OCI-LY1 (cell line): ENCODE measurements around the gene TUBB2A.

Source experiments
- H2AFZ ChIP-seq: fragments of 200-600 bp; sonication (generic), shearing (Covaris generic); 2 replicates; pipeline ENCODE4 v1.6.0; 2014; ENCODE audit warnings: antibody characterized with exemption, mild to moderate bottlenecking, low read length
- H3F3A ChIP-seq: fragments of 200-600 bp; sonication (generic), shearing (Covaris generic); 2 replicates; pipeline ENCODE4 v1.6.0; 2014; ENCODE audit warnings: mild to moderate bottlenecking, antibody characterized with exemption, low read length, moderate library complexity; ENCODE audit not compliant: insufficient read depth
- H3K27ac ChIP-seq: fragments of 200-600 bp; sonication (generic); 2 replicates; pipeline ENCODE4 v1.5.1; 2014; ENCODE audit warnings: low read length, mixed run types, mild to moderate bottlenecking, low read depth; ENCODE audit not compliant: poor library complexity, severe bottlenecking
- H3K27me3 ChIP-seq: fragments of 200-600 bp; sonication (generic); 2 replicates; pipeline ENCODE4 v1.6.0; 2014; ENCODE audit warnings: antibody characterized with exemption, mild to moderate bottlenecking, low read length, moderate library complexity; ENCODE audit not compliant: insufficient read depth
- H3K36me3 ChIP-seq: fragments of 200-600 bp; sonication (generic); 2 replicates; pipeline ENCODE4 v1.6.1; 2014; ENCODE audit warnings: mild to moderate bottlenecking, antibody characterized with exemption, low read length, moderate library complexity, mixed read lengths; ENCODE audit not compliant: insufficient read depth
- H3K4me1 ChIP-seq: fragments of 200-600 bp; sonication (generic); 2 replicates; pipeline ENCODE4 v1.5.1; 2014; ENCODE audit warnings: mild to moderate bottlenecking, low read length, moderate library complexity; ENCODE audit not compliant: insufficient read depth, severe bottlenecking
- H3K4me2 ChIP-seq: fragments of 200-600 bp; sonication (generic), shearing (Covaris generic); 2 replicates; pipeline ENCODE4 v1.6.1; 2014; ENCODE audit warnings: low read length
- H3K4me3 ChIP-seq: fragments of 200-600 bp; sonication (generic); 2 replicates; pipeline ENCODE4 v1.5.1; 2014; ENCODE audit warnings: low read length, low read depth, mild to moderate bottlenecking, mixed read lengths; ENCODE audit not compliant: poor library complexity, severe bottlenecking
- H3K79me2 ChIP-seq: fragments of 200-600 bp; shearing (Covaris generic); 2 replicates; pipeline ENCODE4 v1.6.1; 2016; ENCODE audit warnings: mixed run types, low read length, mixed read lengths; ENCODE audit not compliant: insufficient read depth
- H3K9ac ChIP-seq: fragments of 200-600 bp; sonication (generic), shearing (Covaris generic); 2 replicates; pipeline ENCODE4 v1.6.1; 2014; ENCODE audit warnings: mild to moderate bottlenecking, low read length, mixed read lengths
- H3K9me2 ChIP-seq: fragments of 200-600 bp; sonication (generic), shearing (Covaris generic); 2 replicates; pipeline ENCODE4 v1.6.1; 2014; ENCODE audit warnings: low read depth, mild to moderate bottlenecking, low read length, mixed read lengths
- H3K9me3 ChIP-seq: fragments of 200-600 bp; shearing (Covaris generic); 2 replicates; pipeline ENCODE4 v1.6.1; 2014; ENCODE audit warnings: low read length, mixed read lengths
- H4K20me1 ChIP-seq: fragments of 200-600 bp; sonication (generic), shearing (Covaris generic); 2 replicates; pipeline ENCODE4 v1.6.0; 2016; ENCODE audit warnings: mild to moderate bottlenecking, low read length; ENCODE audit not compliant: insufficient read depth
- CTCF ChIP-seq: fragments of 200-600 bp; sonication (generic), shearing (Covaris generic); IDR thresholded peaks from 2 replicates; pipeline ENCODE4 v1.5.1; 2017; ENCODE audit warnings: mild to moderate bottlenecking, antibody characterized with exemption, low read length, moderate library complexity, mixed read lengths
- EZH2 ChIP-seq: fragments of 200-600 bp; sonication (generic), shearing (Covaris generic); IDR thresholded peaks from 2 replicates; pipeline ENCODE4 v1.8.0; 2017; ENCODE audit warnings: borderline replicate concordance, mixed run types, mild to moderate bottlenecking, antibody characterized with exemption, low read length, moderate library complexity, mixed read lengths

Gene TUBB2A

GRCh38 chr6:3133515-3133914, 23.8 kb downstream of the TUBB2A start:
- no peaks in the 10 kb centered on the region for H3K9me3 ChIP-seq
- no peaks in the 10 kb centered on the region for H3K9me2 ChIP-seq
- no peaks in the 10 kb centered on the region for H4K20me1 ChIP-seq
- TF ChIP-seq CTCF (no peak), EZH2 (no peak)
- H3K27ac ChIP-seq = no peak overlapping the region
- no peak overlapping the region for H2AFZ ChIP-seq
- no peaks in the 10 kb centered on the region for H3K79me2 ChIP-seq
- no peaks in the 10 kb centered on the region for H3K27me3 ChIP-seq
- peaks cover 2% of the 10 kb centered on the region for H3K4me1 ChIP-seq
- H3F3A ChIP-seq = no peaks in the 10 kb centered on the region
- H3K9ac ChIP-seq = no peak overlapping the region
- H3K4me3 ChIP-seq = no peak overlapping the region
- no peak overlapping the region for H3K4me2 ChIP-seq
- H3K36me3 ChIP-seq = peaks cover 73% of the 10 kb centered on the region

DNA sequence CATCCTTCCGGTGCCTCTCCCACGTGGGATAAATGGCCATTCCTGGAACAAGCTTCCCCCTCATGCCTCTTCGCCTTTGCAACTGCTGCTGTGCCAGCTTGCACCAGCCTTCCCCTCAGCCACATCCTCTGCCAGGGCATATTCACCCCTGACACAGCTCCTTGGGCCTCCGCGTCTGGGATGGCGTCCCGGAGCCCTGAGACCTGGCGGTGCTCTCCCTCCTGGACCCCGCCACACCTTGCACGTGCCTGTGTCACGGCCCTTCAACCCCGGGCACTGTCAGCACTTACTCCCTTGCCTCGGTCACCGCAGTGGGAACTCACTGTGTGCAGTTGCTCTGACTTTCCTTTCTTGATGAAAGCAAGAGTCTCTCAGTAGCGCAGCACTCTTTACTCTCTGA, 25.6 kb downstream of the TUBB2A start:
- H3K4me1 ChIP-seq = peaks cover 5% of the 10 kb centered on the region
- TF ChIP-seq EZH2 (no peak), CTCF (no peak)
- no peaks in the 10 kb centered on the region for H3K27me3 ChIP-seq
- no peaks in the 10 kb centered on the region for H4K20me1 ChIP-seq
- H3K27ac ChIP-seq = no peak overlapping the region
- H3K9me2 ChIP-seq = no peaks in the 10 kb centered on the region
- H3K4me2 ChIP-seq = no peak overlapping the region
- no peak overlapping the region for H3K9ac ChIP-seq
- no peaks in the 10 kb centered on the region for H3K79me2 ChIP-seq
- no peaks in the 10 kb centered on the region for H3K9me3 ChIP-seq
- H3K4me3 ChIP-seq = no peak overlapping the region
- no peaks in the 10 kb centered on the region for H3F3A ChIP-seq
- H2AFZ ChIP-seq = no peak overlapping the region
- peaks cover 61% of the 10 kb centered on the region for H3K36me3 ChIP-seq

DNA sequence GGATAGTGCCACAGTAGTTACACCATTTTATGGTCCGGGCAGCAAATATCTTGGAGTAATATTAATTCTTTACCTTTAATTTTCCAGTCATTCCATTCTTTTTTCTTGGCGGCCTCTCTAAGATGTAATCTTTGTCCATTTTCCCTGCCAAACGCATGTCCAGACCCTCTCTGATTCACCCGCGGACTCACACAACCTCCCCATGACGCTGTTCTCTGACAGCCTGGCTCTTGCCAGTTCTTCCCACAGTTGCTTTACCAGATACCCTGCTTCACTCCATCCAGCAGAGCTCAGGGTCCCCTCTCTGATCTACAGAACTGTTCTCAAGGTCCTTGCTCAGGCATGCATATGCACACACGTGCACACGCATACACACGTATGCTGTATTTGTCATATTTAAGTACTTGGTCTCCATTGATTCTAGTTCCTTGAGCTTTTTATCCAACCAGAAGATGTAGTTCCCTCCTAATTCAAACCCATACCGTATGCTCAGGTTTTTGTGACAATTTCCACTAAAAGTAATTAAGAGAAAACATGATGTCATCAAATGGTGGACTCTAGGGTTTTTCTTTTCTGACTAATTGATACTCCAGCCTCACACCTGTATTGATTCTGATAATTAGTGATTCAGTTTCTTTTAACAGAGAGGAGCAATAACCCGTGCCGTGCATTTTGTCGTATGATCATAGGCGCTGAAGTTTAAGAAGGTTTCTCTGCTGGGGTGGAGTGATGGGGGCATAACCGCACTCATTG, 28.8 kb downstream of the TUBB2A start:
- no peaks in the 10 kb centered on the region for H3F3A ChIP-seq
- H3K79me2 ChIP-seq = no peaks in the 10 kb centered on the region
- no peak overlapping the region for H2AFZ ChIP-seq
- no peaks in the 10 kb centered on the region for H3K27me3 ChIP-seq
- no peak overlapping the region for H3K4me3 ChIP-seq
- peaks cover 32% of the 10 kb centered on the region for H3K4me1 ChIP-seq
- H4K20me1 ChIP-seq = no peaks in the 10 kb centered on the region
- H3K9ac ChIP-seq = no peak overlapping the region
- peaks cover 49% of the 10 kb centered on the region for H3K36me3 ChIP-seq
- TF ChIP-seq CTCF (no peak), EZH2 (no peak)
- H3K9me2 ChIP-seq = no peaks in the 10 kb centered on the region
- H3K27ac ChIP-seq = no peak overlapping the region
- H3K9me3 ChIP-seq = no peaks in the 10 kb centered on the region
- no peak overlapping the region for H3K4me2 ChIP-seq
